NCI-H82 (cell line): ENCODE measurements around the gene HAGHL.

Experiments
- DNase-seq: peaks from one replicate; lab custom pipeline; 2025; lab: John Stamatoyannopoulos, UW

Gene HAGHL

DNA sequence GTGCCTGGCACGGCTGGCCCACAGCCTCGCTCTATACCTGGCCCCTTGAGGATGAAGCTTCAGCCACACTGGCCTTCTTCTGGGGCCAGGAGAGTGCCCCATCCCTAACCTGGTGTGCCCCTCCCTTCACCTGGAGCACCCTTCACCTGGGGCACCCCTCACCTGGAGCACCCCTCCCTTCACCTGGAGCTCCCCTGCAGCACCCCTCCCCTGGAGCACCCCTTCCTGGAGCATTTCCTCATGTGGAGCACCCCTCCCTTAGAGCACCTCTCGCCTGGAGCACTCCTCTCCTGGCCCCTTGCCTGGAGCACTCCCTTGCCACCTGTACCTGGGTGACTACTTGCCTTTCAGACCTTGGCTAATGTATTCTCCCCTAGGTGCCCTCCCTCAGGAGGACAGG, 18.9 kb upstream of the HAGHL start:
- no peak for DNase-seq

DNA sequence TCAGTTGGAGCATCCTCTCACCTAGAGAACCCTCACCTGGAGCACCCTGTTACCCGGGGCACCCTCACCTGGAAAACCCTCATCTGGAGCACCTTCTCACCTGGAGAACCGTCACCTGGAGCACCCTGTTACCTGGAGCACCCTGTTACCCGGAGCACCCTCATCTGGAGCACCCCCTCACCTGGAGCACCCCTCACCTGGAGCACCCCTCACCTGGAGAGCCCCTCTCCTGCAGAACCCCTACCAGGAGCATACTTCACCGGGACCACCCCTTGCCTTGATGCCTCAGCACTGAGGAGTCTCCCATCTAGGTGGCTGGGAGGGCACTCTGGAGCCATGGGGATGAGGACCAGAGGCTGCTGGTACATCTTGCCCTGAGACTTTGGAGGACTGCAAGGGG, 17.9 kb upstream of the HAGHL start:
- no peak for DNase-seq

DNA sequence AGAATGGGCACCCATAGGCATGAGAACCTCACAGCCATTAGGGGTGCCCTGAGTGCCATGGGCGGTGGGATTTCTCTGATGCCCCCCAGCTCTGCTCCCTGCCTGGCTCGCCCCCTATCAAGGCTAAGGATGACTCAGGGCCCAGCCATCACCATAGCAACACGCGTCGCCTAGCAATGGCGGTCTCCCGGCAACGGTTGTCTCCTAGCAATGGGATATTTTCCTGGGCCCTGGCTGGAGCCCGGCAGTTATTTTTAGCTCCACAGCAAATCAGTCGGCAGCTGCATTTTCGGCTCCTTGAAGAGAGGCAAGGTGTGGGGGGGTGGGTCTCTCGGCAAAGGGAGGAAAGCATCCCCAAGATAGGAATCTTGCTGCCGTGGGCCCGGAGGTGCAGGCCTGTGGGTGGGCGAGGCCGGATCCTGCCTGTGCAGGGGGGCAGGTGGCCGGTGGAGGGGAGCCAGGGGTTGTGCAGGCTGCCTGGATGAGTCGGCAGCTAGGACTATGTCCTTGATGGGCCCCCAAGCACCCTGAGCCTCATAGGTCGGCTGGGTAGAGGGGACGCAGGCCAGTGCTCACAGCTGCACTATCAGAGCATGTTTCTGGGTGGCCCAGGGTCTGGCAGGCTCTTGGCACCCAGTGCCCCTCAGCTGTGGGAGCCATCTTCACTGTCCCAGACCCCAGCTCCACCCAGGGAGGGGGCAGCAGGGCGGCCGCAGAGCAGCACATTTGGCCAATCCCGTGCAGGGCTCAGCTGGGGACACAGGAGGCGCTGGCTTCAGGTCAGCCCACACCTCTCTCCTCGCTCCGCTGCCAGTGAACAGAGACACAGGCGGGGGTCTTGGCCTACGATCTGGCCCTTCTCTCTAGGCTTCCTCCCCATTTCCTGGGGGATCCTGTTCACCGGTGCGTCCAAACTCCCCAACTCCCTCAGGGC, 17.1 kb upstream of the HAGHL start:
- peak; percentile 87 for DNase-seq

DNA sequence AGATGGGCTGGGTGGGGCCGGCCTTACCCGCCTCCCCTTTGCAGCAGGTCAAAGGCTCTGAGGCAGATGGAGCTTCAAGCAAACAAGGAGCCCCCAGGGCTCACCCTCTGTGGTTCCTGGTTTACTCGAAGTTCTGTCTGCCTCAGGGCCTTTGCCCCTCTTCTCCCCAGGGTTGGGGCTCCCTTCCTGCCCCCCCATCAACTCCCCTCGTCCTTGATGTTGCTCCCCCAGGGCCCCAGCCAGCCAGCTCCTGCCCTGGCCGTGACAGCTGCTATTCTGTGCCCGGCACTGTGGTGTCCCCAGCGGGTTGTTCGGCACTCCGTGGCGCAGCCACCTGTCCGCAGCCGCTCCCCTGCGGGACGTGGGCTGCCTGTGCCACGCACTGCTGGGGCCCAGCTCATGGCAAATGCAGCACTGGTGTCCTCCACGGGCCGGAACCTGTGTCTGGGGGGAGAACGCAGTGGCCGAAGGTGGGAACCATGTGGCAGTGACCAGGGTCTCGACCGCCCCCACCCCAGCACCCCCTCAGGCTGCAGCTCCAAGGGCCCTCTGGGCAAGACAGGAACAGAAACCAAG, 16.3 kb upstream of the HAGHL start:
- DNase-seq = peak; percentile 37

DNA sequence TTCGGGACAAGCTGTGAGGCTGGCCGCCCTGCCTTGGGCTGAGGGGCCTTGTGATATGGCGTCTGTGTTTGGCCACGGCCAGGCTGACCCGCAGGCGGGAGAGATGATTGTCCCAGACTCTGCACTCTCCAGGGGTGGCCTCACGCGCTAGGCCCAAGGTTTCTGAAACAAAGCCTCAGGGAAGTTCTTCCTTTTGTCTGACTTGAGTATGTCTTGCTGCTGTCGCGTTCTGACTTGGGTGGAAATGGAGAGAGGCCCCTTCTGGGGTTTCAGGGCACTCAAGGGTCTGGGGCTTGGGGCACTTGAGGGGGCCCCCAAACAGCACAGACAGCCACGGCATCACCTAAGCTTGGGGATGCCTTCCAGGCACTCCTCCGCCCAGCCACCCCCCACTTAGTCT, 15.8 kb upstream of the HAGHL start:
- no peak for DNase-seq

DNA sequence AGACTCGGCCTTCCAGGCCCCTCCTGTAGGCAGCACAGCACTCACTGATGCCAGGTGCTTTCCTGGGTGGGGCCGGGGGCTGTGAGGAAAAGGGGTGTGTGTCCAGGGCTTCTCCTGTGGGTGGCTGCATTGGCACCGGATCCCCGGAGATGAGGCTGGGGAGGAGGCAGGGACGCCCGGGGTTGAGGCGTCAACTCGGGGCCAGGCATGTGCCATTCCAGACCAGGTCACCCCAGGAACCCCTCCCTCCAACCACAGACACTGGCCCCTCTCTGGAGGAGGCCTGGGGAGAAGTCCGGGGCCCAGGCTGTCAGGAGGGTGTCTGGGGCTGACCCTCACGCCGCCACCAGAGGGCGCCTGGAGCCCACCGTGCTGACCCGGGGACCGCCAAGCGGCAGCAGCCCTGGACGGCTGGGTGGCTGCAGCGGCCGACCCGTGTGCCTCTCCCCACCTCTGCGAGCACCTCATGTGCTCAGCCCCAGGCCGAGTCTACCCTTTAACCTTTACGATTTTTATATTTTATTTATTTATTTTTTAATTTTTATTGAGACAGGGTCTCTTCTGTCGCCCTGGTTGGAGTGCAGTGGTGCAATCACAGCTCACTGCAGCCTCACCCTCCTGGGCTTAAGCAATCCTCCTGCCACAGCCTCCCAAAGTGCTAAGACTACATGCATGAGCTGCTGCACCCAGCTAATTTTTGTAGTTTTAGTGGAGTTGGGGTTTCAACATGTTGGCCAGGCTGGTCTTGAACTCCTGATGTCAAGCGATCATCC, 15.2 kb upstream of the HAGHL start:
- DNase-seq = peak; percentile 81

DNA sequence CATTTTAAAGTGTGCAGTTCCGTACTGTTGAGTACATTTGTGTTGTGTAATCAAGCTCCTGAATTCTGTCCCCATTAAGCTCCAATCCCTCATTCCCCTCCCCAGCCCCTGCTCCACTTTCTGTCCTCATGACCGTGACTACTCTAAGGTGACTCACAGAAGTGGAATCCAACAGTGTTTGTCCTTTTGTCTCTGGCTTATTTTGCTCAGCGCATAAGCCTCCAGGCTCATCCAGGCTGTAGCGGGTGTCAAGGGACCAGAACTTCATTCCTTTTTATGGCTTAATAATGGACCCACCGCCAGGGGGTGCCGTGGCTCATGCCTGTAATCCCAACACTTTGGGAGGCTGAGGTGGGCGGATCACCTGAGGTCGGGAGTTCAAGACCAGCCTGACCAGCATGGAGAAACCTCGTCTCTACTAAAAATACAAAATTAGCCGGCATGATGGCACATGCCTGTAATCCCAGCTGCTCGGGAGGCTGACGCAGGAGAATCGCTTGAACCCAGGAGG, 14.1 kb upstream of the HAGHL start:
- peak; percentile 77 for DNase-seq

DNA sequence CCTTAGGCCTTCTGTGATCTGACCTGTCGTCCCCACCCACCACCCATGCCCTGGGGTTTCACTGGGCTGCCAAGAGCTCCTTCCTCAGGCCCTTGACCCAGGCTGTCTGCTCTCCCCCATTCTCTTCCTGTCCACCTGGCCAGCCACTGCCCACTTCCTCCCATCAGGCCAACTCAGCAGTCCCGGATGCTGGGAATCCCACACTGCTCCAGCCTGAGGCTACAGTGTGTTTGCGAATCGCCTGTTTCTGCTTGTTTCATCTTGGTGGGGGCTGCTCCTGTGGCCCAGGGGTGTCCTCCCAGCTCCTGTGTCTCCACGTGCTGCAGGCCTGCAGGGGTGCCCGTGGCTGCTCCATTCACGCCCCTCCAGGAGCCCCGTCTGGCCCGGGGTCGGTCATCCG, 12.8 kb upstream of the HAGHL start:
- no peak for DNase-seq

DNA sequence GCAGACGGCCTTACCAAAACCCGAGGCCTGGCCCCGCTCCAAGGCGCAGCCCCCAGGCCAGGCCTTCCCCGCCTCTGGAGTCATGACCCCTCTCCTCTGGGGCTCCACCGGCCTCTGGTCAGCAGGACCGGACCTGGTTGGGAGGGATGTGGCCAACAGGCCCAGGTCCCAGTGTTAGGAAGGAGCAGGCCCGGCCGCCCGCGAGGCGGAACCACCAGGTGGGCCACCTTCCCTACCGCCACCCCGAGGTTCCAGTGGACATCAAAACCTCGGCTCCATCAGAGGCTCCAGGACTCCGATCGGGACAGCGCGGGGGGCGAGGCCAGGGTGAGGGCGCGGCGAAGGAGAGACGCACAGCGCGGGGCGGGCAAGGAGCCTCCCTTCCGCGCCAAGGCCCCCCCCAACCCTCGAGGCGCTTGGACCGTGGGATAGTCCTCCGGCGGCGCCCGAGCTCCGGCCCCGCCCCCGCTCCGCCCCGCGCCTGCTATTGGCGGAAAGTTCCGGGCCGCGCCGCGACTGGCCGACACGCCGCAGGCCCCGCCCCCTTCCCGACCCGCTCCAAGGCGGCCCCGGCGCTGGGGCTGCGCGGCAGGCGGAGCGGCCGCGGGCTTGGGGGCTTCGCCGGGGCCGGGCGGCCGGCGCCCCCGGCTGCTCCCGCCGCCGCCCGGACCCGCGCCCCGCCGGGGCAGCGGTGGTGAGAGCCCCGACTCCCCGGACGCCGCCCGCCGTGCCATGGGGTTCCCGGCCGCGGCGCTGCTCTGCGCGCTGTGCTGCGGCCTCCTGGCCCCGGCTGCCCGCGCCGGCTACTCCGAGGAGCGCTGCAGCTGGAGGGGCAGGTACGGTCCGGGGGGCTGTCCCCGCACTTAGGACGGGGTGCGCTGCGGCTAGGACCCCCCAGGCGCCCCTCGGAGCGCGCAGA, 12.1 kb upstream of the HAGHL start, which contains the start of gene METRN:
Gene METRN, plus strand, starts transcription at position 561 of the 919 bp plus-strand sequence. Its CDS starts 172 bp downstream, at position 733.
- peak; percentile 91 for DNase-seq

DNA sequence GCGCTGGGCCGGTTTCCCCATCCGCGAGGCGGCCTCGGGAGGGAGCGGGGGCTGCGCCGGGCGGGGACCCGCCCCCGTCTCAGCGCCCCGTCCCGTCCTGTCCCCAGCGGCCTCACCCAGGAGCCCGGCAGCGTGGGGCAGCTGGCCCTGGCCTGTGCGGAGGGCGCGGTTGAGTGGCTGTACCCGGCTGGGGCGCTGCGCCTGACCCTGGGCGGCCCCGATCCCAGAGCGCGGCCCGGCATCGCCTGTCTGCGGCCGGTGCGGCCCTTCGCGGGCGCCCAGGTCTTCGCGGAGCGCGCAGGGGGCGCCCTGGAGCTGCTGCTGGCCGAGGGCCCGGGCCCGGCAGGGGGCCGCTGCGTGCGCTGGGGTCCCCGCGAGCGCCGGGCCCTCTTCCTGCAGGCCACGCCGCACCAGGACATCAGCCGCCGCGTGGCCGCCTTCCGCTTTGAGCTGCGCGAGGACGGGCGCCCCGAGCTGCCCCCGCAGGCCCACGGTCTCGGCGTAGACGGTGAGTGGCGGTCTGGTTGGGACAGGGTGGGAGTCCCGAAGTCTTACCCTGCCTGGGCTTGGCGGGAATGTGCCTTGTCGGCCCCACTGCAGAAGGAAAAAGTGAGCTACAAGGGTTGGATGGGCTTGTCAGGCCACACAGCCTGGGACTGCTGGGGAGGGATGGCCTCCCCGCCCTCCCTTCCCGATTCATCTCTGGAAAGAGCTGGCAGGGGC, 11.3 kb upstream of the HAGHL start:
- peak; percentile 41 for DNase-seq

DNA sequence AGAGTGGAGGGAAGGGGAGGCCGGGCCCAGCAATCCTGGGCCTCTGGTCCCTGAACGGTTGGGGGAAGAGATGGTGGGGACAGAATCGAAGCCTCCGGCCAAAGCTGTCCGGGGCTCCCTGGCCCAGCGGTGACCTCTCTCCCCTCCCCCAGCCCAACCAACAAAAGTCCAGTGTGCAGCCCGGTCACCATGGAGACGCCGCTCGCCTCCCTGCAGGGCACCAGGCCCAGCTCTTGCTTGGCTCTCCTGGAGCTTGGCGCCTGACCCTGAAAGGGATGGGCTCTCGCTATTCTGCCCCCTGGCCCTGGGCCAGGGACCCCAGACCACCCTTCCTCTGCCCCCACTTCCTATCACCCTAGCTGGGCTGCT, 10.7 kb upstream of the HAGHL start:
- DNase-seq = no peak

DNA sequence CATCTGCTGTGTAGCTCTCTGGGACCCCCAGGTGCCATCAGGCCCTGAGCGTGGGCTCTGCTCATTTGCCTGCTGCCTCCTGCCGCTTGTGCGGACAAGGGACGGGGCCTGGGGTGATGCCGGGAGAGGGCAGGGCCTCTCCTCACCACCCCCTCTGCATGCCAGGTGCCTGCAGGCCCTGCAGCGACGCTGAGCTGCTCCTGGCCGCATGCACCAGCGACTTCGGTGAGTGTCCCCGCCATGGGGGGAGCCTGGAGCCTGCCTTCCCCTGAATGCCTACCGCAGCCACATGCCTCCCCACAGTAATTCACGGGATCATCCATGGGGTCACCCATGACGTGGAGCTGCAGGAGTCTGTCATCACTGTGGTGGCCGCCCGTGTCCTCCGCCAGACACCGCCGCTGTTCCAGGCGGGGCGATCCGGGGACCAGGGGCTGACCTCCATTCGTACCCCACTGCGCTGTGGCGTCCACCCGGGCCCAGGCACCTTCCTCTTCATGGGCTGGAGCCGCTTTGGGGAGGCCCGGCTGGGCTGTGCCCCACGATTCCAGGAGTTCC, 10.1 kb upstream of the HAGHL start:
- DNase-seq = no peak

DNA sequence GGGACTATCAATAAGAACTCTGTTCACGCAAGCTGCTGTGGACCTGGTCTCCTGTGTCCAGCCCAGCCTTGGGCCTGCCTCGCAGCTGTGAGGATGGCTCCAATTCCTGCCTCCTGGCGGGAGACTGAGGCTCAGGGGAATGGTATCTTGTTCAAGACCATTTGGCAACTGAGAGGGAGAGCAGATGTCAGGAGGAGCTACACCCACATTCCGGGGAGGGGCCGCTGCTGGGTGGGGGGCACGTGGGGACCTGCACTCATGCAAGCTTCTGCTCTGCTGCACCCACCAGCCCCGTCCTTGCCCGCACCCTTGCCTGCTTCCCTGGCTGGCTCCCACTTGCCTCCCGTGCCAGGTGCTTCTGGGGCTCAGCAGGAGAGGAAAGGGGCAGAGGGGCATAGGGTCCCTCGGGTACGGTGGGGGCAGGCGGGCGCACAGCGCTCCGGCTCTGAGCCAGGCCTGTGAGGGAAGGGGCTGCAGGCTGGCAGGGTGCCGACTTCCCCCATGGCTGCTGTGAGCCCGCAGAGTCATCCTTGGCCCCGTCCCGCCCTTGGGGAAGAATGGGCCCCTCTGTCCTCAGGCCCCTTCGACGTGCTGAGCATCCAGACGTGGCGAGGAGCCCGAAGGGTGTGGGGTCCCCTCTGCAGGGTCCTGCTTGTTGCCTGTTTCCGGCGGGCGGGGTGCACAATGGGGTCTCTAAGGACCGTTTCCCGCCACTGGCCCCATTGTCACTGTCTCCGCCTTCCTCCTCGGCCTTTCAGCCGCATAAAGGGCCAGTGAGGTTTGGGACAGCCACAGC, 9.3 kb upstream of the HAGHL start:
- DNase-seq = no peak

DNA sequence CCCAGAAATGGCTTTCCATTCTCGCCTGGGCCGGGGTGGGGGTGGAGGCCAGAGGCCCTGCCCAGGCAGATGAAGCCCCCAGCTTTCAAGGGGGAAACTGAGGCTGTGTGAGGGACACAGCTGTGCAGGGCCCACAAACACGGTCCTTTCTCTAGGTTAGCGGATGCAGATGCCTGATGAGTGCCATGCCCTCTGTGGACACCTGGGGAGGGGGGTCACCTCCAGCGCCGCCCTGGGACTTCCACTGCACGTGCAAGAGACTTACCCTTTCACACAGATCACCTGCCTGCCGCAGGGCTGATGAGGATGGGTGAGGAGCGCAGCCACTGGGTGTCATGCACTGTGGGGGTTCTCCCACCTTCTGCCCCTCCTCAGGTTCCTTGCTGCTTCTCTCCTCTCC, 8.5 kb upstream of the HAGHL start:
- no peak for DNase-seq

DNA sequence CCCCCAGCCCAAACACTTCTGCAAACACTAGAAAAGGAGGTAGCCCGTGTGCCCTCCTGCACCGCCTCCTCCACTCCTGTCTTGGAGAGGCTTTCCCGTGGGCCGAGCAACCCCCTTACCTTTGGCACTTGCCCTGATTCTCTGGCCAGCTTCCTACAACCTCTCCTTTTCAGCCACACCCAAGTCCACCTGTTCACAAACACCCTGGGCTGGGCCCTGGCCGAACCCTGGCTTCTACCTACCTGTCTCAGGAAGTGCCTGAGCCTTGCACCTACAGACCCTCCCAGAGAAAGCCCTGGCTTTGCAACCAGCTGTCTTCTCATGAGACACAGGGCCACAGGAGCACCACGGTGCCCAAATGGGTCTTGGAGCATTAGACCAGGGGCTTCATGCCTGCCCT, 8.0 kb upstream of the HAGHL start:
- DNase-seq = no peak

DNA sequence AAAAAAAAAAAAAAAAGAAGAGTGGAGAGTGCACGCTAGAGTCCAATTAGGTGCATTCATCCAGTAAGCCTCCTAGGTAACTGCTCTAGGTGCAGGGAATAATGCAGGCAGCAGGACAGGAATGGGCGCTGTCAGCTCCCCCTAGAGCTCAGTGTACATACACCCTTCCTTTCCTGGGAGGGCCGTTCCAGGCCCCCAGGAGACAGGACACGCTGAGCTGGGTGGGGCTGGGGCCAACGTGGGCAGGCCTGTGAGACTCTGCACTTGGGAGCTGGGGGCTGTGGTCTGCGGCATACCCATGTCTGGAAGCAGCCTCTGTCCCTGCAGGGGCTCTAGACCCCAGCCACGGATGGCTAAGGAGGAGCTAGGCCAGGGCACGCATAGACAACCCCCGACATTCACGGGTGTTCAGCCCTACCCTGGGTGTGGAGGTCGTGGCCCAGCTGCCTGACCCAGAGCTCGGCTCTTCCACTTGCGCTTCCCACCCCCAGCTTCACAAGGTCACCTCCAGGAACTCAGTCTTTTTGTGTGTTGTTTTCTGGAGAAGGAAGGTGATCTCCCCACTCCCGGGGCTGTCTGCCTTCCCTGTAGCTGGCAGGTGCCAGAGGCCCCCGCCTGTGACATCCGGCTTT, 7.0 kb upstream of the HAGHL start:
- DNase-seq = peak; percentile 50

DNA sequence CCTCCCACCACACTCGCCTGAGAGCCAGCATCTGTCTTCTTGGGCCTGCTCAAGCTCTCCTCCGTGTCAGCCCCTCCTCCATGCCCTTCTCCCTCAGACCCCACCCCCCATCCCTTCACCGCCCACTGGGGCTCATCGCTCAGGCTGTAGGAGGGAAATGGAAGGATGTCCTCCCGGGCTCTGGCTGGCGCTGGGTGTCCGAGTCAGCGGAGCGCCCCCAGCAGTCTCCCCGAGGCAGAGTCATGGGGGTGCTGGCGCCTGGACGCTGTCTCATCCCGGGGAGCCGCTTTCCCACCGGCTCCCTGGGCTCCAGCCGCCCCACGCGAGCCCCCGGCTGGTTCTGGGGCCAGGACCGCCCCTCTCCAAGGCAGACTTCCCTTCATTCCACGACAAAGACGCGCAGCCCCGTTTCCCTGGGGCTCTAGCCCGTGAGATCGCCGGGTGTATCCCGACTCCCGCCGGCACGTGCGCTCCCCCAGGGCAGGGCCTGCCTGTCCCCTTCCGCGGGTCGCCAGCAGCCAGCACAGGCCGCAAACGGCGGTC, 6.4 kb upstream of the HAGHL start:
- peak; percentile 95 for DNase-seq

DNA sequence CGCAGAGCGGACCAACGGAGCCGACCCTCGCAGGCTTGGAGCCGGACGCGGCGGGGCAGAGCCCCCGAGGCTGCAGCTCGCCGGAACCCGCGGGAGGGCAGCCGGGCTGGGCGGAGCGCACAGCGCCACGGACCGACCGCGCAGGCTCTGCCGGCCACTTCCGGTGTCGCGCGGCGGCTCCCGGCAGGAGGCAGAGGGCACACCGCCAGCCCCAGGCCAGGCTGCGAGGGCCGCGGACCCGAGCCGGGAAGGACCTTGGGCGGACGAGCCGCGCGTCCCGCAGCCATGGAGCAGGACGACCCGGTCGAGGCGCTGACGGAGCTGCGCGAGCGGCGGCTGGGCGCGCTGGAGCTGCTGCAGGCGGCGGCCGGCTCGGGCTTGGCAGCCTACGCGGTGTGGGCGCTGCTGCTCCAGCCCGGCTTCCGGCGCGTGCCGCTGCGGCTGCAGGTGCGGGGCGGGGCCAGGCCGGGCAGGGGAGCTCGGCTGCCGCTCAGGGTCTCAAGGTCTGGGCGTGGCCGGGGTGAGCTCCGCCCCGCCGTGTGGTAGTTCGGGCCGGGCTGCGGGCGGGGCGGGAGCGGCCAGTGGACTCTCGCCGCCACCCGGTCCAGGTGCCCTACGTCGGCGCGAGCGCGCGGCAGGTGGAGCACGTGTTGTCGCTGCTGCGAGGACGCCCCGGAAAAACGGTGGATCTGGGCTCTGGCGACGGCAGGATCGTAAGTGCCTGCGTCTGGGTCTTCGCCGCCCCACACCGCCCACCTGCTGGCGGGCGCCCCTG, 5.7 kb upstream of the HAGHL start, which contains the start of gene ANTKMT:
Gene ANTKMT, plus strand, starts transcription at position 157 of the 775 bp plus-strand sequence. Its CDS starts 129 bp downstream, at position 286.
- DNase-seq = peak; percentile 95
